Measurements from ENCODE around the gene SLC12A7. TPM values are rescaled to one million over a fixed set of nuclear protein-coding genes. Genes with fewer than 3 reads are reported as not detected.

The SLC12A7 gene
- total RNA-seq, 4 donors from 2014 or later = 87.2 to 182 (median 116) TPM

DNA sequence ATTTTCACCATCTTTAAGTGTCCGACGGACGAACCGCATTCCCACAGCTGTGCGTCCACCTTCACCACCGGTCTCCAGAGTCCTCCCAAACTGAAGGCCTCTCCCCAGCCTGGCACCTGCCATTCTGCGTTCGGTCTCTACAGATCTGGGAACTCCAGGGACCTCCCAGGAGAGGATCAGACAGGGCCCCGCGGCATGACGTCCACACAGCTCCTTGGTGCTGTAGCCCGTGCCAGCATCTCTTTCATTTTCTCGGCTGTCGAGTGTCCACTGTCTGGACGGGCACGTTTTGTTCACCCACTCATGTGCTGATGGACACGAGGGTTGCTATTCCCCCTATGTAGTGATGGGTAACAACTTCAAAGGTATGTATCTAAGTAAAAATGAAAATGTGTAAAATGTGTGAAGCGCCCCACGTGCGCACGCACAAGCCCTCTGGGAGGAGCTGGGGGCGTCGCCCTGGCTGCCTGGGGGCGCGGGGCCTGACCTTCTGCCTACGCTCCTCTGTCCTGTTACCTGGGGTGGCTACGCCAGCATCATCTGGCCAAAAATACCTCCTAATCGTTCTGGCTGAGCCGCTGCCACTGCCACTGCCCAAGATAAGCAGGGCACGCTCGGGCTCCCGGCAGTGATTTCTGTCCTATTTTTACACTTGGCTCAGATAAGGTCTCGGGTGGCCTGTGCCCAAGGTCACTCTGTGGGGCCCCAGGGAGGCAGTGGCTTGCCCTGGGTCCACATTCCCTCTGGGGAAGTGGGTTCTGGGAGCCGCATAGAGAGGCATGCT lies 10.8 kb upstream of the SLC12A7 start:
- no peak overlapping the region for H3K4me3 ChIP-seq
- H3K36me3 ChIP-seq = no peaks in the 10 kb centered on the region
- no peak for DNase-seq
- no peak overlapping the region for H3K27ac ChIP-seq
- H3K4me1 ChIP-seq = peaks cover 0 to 22% (median 5%) of the 10 kb centered on the region in 4 donors
- H3K27me3 ChIP-seq = no peaks in the 10 kb centered on the region
- TF ChIP-seq, protein P1, sequence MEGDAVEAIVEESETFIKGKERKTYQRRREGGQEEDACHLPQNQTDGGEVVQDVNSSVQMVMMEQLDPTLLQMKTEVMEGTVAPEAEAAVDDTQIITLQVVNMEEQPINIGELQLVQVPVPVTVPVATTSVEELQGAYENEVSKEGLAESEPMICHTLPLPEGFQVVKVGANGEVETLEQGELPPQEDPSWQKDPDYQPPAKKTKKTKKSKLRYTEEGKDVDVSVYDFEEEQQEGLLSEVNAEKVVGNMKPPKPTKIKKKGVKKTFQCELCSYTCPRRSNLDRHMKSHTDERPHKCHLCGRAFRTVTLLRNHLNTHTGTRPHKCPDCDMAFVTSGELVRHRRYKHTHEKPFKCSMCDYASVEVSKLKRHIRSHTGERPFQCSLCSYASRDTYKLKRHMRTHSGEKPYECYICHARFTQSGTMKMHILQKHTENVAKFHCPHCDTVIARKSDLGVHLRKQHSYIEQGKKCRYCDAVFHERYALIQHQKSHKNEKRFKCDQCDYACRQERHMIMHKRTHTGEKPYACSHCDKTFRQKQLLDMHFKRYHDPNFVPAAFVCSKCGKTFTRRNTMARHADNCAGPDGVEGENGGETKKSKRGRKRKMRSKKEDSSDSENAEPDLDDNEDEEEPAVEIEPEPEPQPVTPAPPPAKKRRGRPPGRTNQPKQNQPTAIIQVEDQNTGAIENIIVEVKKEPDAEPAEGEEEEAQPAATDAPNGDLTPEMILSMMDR (IDR thresholded peaks at IDR 0.05) = no peak
- no peaks in the 10 kb centered on the region for H3K9me3 ChIP-seq

GRCh38 chr5:1121891-1122290 lies 10.0 kb upstream of the SLC12A7 start:
- no peak for DNase-seq
- H3K4me3 ChIP-seq = no peak overlapping the region
- peaks cover 0 to 26% (median 5%) of the 10 kb centered on the region in 4 donors for H3K4me1 ChIP-seq
- H3K27ac ChIP-seq = no peak overlapping the region
- TF ChIP-seq, protein P1 (IDR thresholded peaks at IDR 0.05) = no peak
- no peak for TF ChIP-seq POLR2A (IDR thresholded peaks at IDR 0.05)
- H3K27me3 ChIP-seq = no peaks in the 10 kb centered on the region
- no peaks in the 10 kb centered on the region for H3K9me3 ChIP-seq
- no peaks in the 10 kb centered on the region for H3K36me3 ChIP-seq

GRCh38 chr5:1121044-1121443 lies 9.2 kb upstream of the SLC12A7 start:
- peaks cover 0 to 26% (median 5%) of the 10 kb centered on the region in 4 donors for H3K4me1 ChIP-seq
- TF ChIP-seq, protein P1 (IDR thresholded peaks at IDR 0.05) = no peak
- no peak for TF ChIP-seq POLR2A (IDR thresholded peaks at IDR 0.05)
- H3K27ac ChIP-seq = no peak overlapping the region
- H3K27me3 ChIP-seq = no peaks in the 10 kb centered on the region
- DNase-seq = no peak
- H3K36me3 ChIP-seq = no peaks in the 10 kb centered on the region
- no peak overlapping the region for H3K4me3 ChIP-seq
- H3K9me3 ChIP-seq = no peaks in the 10 kb centered on the region

DNA sequence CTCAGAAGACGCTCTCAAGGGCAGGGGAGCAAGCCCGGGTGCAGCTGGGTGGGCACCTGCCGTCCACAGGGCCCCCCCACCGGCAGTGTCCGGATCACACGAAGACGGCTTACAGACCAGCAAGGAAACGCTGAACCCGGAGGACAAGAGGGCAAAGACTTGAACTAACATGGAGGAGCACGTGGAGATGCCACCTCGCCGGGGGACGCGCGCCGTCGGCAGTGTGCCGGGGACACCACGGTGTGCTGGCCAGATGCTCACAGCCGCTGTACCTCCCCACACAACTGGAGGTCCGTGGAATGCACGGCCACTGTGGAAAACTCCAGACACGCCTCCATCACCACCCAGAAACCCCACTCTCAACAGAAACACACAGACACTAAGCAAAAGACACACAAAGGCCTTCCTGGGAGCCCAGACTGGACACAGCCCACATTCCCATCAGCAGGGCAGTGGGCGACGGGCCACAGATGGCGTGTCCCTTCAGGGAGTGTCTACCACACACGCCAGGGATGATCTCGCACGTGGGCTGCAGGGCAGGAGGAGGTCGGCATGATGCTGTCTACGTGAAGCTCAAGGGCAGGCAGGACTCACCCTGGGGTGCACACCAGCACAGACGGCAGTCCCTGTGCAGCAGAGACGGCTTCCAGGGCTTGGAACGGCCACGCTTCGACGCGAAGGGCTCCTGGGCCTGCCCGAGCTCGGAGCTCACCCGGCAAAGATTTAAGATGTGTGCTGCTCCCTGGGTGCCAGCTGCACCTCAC lies 8.6 kb upstream of the SLC12A7 start:
- Histone ChIP-seq H3K27me3 (no peaks in the 10 kb centered on the region), H3K4me3 (no peak overlapping the region), H3K27ac (no peak overlapping the region), H3K9me3 (no peaks in the 10 kb centered on the region), H3K36me3 (no peaks in the 10 kb centered on the region), H3K4me1 (peaks cover 0 to 26% (median 5%) of the 10 kb centered on the region in 4 donors)
- DNase-seq = no peak
- no peak for TF ChIP-seq POLR2A (IDR thresholded peaks at IDR 0.05)
- TF ChIP-seq, protein P1 (IDR thresholded peaks at IDR 0.05) = no peak

GRCh38 chr5:1119312-1119831 lies 7.5 kb upstream of the SLC12A7 start:
- peaks cover 0 to 26% (median 5%) of the 10 kb centered on the region in 4 donors for H3K4me1 ChIP-seq
- no peaks in the 10 kb centered on the region for H3K36me3 ChIP-seq
- peak in 2 of 3 donors; percentile 82 to 87 for DNase-seq
- TF ChIP-seq, protein P1 (IDR thresholded peaks at IDR 0.05) = peak in 1 of 6 experiments; percentile 13
- peak; percentile 56 to 64 for TF ChIP-seq POLR2A (IDR thresholded peaks at IDR 0.05)
- peak overlapping the region in 2 of 4 donors; percentile 10 to 32 for H3K4me3 ChIP-seq
- no peaks in the 10 kb centered on the region for H3K27me3 ChIP-seq
- peak overlapping the region; percentile 25 to 82 (median 48) for H3K27ac ChIP-seq
- no peaks in the 10 kb centered on the region for H3K9me3 ChIP-seq
